Measurements from ENCODE around the gene MFAP2. TPM values are rescaled to one million over a fixed set of nuclear protein-coding genes. Genes with fewer than 3 reads are reported as not detected.

The MFAP2 gene
- total RNA-seq, 1 experiment from 2014 or later, result 12.9 TPM

GRCh38 chr1:16983649-16984048 lies 3.2 kb upstream of the MFAP2 start:
- intact Hi-C loops (cut with micrococcal nuclease; ENCODE audit: unreplicated experiment) (no loop called here), in situ Hi-C loops (cut with HindIII; ENCODE audit: low pct_unique_long_range_greater_than_20kb, low sequenced_read_pairs) (no loop called here)
- Histone ChIP-seq H3K4me3 (ENCODE audit: low read depth in 2 of 2, low read length in 2 of 2) (no peak overlapping the region), H3K36me3 (ENCODE audit: control insufficient read depth, insufficient read depth, low read length) (peaks cover 3% of the 10 kb centered on the region; the same call in 1 of the 2 replicates), H3K27me3 (ENCODE audit: control insufficient read depth, insufficient read depth, low read length) (no peaks in the 10 kb centered on the region), H3K9me3 (ENCODE audit: control insufficient read depth, insufficient read depth, low read depth, low read length) (no peaks in the 10 kb centered on the region), H3K4me1 (ENCODE audit: control insufficient read depth, insufficient read depth, low read length) (peaks cover 4% of the 10 kb centered on the region; the same call in 1 of the 2 replicates), H3K27ac (ENCODE audit: low read length) (no peak overlapping the region)
- CTCF ChIA-PET, result no interaction called here
- TF ChIP-seq SIN3A (IDR thresholded peaks at IDR 0.05; ENCODE audit: borderline replicate concordance, insufficient read depth, low read depth, low read length) (no peak), POLR2AphosphoS5 (IDR thresholded peaks at IDR 0.05; ENCODE audit: low read depth, low read length) (no peak), REST (IDR thresholded peaks at IDR 0.05; ENCODE audit: insufficient read depth in 1 of 2, low read depth in 2 of 2, low read length in 1 of 2) (no peak), CTCF (IDR thresholded peaks at IDR 0.05) (no peak), TCF7L2 (IDR thresholded peaks at IDR 0.05; ENCODE audit: low read depth, low read length) (no peak)
- no peak for DNase-seq (ENCODE audit: low read depth, low spot score)
- ATAC-seq, result no peak
- POLR2A ChIA-PET, result no interaction called here
- no TSS peak for BruUV-seq (replicated peaks)

GRCh38 chr1:16982902-16983301 lies 2.5 kb upstream of the MFAP2 start:
- no TSS peak for BruUV-seq (replicated peaks)
- no peak for TF ChIP-seq SIN3A (IDR thresholded peaks at IDR 0.05; ENCODE audit: borderline replicate concordance, insufficient read depth, low read depth, low read length)
- no peak for TF ChIP-seq POLR2AphosphoS5 (IDR thresholded peaks at IDR 0.05; ENCODE audit: low read depth, low read length)
- DNase-seq (ENCODE audit: low read depth, low spot score) (no peak), ATAC-seq (no peak)
- Histone ChIP-seq H3K27me3 (ENCODE audit: control insufficient read depth, insufficient read depth, low read length) (no peaks in the 10 kb centered on the region), H3K9me3 (ENCODE audit: control insufficient read depth, insufficient read depth, low read depth, low read length) (no peaks in the 10 kb centered on the region), H3K4me1 (ENCODE audit: control insufficient read depth, insufficient read depth, low read length) (peaks cover 4% of the 10 kb centered on the region; the same call in 1 of the 2 replicates), H3K27ac (ENCODE audit: low read length) (no peak overlapping the region), H3K36me3 (ENCODE audit: control insufficient read depth, insufficient read depth, low read length) (peaks cover 3% of the 10 kb centered on the region; the same call in 1 of the 2 replicates), H3K4me3 (ENCODE audit: low read depth in 2 of 2, low read length in 2 of 2) (no peak overlapping the region)
- CTCF ChIA-PET, result no interaction called here
- intact Hi-C loops (cut with micrococcal nuclease; ENCODE audit: unreplicated experiment) (no loop called here), in situ Hi-C loops (cut with HindIII; ENCODE audit: low pct_unique_long_range_greater_than_20kb, low sequenced_read_pairs) (no loop called here)
- POLR2A ChIA-PET, result interaction anchor here (0.7 kb wide), 1 partner anchor 722 kb away, joined by 6 read pairs; no protein-coding TSS in a partner anchor

GRCh38 chr1:16981269-16981849 lies 939 bp upstream of the MFAP2 start:
- in situ Hi-C loops (cut with HindIII; ENCODE audit: low pct_unique_long_range_greater_than_20kb, low sequenced_read_pairs) (no loop called here), intact Hi-C loops (cut with micrococcal nuclease; ENCODE audit: unreplicated experiment) (no loop called here)
- H3K4me1 ChIP-seq (ENCODE audit: control insufficient read depth, insufficient read depth, low read length), result peaks cover 4% of the 10 kb centered on the region; the same call in 1 of the 2 replicates
- H3K27ac ChIP-seq (ENCODE audit: low read length), result no peak overlapping the region
- peaks cover 3% of the 10 kb centered on the region; the same call in 1 of the 2 replicates for H3K36me3 ChIP-seq (ENCODE audit: control insufficient read depth, insufficient read depth, low read length)
- CTCF ChIA-PET, result interaction anchor here (1.1 kb wide), 2 partner anchors 15 to 21 kb away, joined by 4 read pairs; no protein-coding TSS in a partner anchor
- POLR2A ChIA-PET, result interaction anchor here (0.6 kb wide), 1 partner anchor 19 kb away, joined by 10 read pairs; no protein-coding TSS in a partner anchor
- H3K27me3 ChIP-seq (ENCODE audit: control insufficient read depth, insufficient read depth, low read length), result no peaks in the 10 kb centered on the region
- H3K4me3 ChIP-seq (ENCODE audit: low read depth in 2 of 2, low read length in 2 of 2), result no peak overlapping the region
- BruUV-seq (replicated peaks), result no TSS peak
- H3K9me3 ChIP-seq (ENCODE audit: control insufficient read depth, insufficient read depth, low read depth, low read length), result no peaks in the 10 kb centered on the region
- DNase-seq (ENCODE audit: low read depth, low spot score) (no peak), ATAC-seq (peak; percentile 31; the same call in 1 of the 2 replicates)
- TF ChIP-seq TCF7L2 (IDR thresholded peaks at IDR 0.05; ENCODE audit: low read depth, low read length) (no peak), CTCF (IDR thresholded peaks at IDR 0.05) (no peak), POLR2AphosphoS5 (IDR thresholded peaks at IDR 0.05; ENCODE audit: low read depth, low read length) (no peak), REST (IDR thresholded peaks at IDR 0.05; ENCODE audit: insufficient read depth in 1 of 2, low read depth in 2 of 2, low read length in 1 of 2) (no peak), SIN3A (IDR thresholded peaks at IDR 0.05; ENCODE audit: borderline replicate concordance, insufficient read depth, low read depth, low read length) (no peak)
